Measurements from ENCODE around the gene E4F1.

GRCh38 chr16:2244926-2245795 lies 21.8 kb downstream of the E4F1 start:
- TF ChIP-seq CTCF (IDR thresholded peaks at IDR 0.05), result no peak
- TF ChIP-seq EZH2 (IDR thresholded peaks at IDR 0.05; ENCODE audit: borderline replicate concordance, insufficient read depth, low read depth, low read length, poor library complexity, severe bottlenecking), result no peak

All from B cell (primary cell).